GM18505 (cell line): ENCODE measurements around the gene BCL2L11.

ENCODE experiments used
- ATAC-seq: cut with Tn5 transposase; IDR thresholded peaks from one replicate; pipeline ENCODE4 v1.9.1; 2021; ENCODE audit not compliant: unreplicated experiment
- POLR2A ChIP-seq: IDR thresholded peaks from 4 replicates; pipeline ENCODE4 v1.6.1; 2011; ENCODE audit warnings: borderline replicate concordance; ENCODE audit not compliant: insufficient read depth, insufficient read length; ENCODE audit errors: extremely low read depth

The BCL2L11 gene

DNA sequence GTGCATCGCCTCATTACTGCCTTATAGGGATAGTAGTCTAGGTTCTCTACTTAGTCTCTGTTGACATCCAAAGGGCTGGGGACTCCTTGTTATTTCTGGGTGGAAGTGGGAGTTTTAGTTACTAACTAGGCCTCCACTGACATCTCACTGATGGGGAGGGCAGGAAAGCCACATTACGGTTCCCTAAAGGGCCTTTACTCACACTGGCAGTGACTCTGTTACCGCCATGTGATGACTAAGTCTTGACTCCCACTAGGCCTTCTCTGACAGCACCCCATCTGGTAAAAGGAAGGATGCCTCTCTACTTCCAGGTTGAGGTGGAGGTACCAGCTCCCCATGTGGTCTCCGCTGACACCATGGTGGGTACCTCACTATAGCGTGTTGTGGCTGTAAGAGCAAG lies 14.0 kb upstream of the BCL2L11 start:
- no peak for TF ChIP-seq POLR2A
- ATAC-seq: no peak

DNA sequence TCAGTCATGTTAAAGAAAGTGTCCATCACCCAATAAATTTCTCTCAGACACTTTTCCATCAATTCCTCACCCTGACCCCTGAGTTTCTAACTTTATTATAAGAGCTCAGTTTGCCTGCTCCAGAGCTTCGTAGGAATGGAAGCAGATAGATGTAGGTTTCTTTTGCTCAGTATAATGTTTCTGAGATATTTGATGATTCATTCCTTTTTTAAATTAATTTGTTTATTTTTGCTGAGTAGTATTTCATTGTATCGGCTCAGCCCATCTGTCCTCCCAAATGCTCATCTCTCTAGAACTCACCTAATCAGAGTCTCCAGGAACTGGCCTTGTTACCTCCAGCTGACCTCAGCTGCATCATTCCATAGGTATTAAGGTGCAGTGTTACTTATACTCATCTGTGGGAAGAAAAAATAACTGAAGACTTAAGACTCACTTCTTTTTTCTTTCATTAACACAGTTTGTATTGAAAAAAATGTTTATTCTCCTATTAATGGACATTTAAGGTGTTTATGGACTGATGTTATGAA lies 11.9 kb upstream of the BCL2L11 start:
- no peak for ATAC-seq
- TF ChIP-seq POLR2A: no peak

DNA sequence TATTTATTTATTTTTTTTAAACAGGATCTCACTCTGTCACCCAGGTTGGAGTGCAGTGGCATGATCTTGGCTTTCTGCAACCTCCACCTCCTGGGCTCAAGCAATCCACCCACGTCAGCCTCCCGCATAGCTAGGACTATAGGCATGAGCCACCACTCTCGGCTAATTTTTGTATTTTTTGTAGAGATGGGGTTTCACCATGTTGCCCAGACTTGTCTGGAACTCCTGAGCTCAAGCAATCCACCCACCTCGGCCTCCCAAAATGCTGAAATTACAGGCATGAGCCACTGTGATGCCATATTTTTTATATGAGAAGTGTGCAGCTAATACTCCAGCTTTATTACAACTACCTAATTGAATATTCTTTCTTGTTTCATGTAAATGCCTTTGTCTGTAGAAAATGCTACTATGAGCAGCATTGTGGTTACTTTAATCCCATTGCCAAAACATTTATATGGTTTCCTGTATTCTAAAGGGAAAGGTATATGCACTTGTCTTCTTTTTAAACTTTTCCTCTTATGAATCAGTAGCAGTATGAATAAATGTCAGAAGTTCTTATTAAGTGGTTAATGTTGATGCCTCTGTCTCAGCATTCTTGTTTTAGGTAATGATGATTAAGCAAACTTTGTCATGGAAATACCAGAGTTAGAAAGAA lies 9.5 kb upstream of the BCL2L11 start:
- ATAC-seq: no peak
- no peak for TF ChIP-seq POLR2A

DNA sequence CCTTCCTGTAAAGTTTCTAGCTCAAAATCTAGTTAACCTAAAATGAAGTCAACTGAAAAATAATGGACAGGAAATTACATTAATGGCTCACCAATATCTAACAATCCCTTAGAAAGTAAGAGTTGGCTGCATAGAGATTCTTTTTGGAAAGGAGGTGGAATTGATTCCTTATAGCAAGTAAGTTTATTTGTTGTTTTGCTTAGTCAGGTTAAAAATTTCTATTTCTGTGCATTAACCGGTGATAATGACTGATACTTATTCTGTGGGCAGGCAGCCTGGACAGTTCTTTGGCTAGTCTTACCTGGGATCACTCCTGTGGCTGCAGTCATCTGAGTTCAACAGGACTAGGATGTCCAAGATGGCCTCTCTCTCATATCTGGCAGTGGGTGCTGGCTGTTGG lies 6.9 kb upstream of the BCL2L11 start:
- TF ChIP-seq POLR2A: no peak
- ATAC-seq: no peak

DNA sequence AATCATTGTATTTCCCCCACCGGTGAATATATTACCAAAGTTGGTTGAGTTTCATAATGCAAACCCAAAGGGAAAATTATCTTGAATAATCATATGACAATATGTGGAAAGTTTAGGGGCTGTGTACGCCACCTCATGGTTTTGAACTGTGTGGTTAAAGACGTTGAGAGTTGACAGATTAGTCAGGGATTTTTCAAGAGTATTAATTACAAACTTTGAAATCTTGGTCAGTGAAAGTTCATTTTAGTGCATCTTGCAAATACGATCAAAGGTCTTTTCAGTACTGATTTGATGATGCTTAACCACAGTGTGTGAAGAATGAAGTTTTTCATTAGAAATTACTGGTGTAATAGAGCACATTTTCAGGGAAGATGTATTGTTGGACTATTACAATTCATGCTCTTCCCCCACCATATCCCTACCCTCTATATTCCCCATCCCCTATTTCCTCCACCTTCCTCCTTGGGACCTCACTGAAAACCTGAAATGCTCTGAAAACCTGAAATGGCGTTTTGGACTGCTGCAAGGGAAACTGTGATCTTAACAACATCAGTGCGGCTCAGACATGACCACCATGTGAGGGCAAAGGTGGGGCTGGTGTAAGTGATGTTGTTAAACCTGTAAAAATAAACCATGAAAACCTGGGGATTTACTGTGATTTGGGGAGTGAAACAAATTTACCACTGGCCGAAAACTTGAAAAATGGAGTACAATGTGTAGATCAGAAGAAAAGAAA lies 4.5 kb upstream of the BCL2L11 start:
- no peak for TF ChIP-seq POLR2A
- no peak for ATAC-seq

DNA sequence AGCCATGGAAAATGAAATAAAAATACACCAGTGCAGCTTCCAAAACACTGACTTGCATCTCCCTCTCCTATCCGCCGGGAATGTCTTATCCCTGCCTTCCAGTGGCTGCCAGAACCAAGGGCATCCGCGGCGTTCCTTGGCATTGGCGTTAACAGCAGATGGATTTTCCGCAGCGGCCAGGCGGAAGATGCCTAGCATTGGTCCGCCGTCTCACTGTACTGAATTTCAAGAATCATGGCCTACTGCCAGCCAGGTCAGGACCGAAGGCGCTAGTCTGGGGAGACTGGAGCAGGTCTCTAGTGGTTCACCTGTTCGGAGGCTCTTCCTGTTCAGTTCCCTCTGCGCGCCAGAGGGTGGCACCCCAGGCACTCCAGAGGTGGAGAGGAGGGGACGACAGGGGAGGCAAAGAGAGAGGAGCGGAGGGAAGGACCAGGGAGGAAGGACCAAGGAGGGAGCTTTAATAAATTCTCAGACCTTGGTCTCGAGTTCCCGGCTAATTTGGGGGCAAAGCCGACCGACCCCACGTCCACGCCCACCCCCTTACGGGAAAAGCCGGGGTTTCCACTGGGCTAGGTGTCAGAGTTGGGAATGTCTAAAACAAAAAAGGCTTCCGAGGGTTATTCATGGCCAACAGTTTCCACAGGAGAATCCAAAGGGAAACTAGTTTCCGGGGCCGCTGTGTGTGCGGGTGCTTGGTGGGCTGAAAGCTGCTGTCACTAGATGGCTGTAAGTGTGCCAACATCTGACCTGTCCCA lies 3.7 kb upstream of the BCL2L11 start:
- ATAC-seq: peak; percentile 28
- no peak for TF ChIP-seq POLR2A

DNA sequence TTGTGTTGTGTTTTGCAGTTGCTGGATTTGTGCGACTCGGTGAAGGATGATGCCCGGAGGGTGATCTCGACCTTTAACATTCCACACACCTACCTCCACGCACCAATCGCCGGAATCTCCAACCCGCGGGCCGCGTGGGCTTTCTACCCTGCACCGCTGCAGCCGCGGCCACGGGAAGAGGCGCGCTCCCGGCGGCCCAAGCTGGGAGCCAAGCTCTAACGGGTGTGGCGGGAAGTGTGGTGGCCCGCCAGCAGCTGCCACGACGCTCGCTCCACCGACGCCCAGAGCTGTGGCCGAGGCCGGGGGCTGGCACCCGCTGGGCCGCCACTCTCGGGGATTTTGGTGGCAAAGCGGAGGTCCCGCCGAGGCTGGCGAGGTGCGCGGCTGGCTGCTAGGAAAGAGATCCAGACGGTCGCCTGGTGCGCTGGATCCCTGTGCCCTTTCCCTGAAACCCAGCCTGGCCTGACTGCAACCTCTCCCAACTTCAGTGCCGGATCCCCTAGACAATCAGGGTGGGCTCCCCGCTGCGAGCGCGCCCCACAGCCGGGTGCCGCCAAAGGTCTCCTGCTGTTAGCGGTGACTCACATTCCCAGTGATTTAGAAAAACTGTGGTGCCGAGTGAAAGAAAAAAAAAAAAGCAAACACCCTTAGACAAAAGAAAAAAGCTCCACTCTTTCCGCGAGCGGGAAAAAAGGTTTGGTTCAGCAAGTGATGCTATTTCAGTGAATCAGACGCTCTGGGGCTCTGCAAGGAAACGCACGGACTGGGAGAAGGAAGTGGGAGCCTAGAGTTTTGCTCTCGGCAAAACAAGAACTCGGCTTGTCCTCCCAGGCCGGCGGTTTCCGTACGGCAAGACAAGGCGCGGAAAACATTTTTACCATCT lies 2.9 kb upstream of the BCL2L11 start:
- no peak for ATAC-seq
- no peak for TF ChIP-seq POLR2A

DNA sequence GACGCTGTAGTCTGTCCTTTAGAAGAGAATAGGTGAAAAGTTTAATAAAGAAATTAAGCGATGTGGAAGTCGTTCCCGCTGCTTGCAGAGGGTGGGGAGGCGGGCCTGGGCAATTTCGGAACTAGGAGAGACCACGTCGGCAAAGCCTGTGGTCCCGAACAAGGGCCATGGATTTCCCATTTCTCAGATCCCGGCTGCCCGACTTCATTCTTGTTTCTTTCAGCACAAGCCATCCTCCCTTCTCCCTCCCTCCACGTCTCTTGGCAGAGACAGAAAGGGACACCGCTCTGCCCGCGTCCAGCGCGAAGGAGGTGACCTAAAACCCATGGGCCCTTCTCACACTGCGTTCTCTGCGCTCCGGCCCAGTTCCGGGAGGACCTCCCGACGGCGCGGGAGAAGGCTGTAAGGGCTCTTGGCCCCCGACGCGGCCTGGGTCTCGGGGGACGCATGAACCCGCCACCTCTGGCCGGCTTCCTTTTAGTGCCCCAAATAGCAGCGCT lies 2.2 kb upstream of the BCL2L11 start:
- ATAC-seq: no peak
- no peak for TF ChIP-seq POLR2A

DNA sequence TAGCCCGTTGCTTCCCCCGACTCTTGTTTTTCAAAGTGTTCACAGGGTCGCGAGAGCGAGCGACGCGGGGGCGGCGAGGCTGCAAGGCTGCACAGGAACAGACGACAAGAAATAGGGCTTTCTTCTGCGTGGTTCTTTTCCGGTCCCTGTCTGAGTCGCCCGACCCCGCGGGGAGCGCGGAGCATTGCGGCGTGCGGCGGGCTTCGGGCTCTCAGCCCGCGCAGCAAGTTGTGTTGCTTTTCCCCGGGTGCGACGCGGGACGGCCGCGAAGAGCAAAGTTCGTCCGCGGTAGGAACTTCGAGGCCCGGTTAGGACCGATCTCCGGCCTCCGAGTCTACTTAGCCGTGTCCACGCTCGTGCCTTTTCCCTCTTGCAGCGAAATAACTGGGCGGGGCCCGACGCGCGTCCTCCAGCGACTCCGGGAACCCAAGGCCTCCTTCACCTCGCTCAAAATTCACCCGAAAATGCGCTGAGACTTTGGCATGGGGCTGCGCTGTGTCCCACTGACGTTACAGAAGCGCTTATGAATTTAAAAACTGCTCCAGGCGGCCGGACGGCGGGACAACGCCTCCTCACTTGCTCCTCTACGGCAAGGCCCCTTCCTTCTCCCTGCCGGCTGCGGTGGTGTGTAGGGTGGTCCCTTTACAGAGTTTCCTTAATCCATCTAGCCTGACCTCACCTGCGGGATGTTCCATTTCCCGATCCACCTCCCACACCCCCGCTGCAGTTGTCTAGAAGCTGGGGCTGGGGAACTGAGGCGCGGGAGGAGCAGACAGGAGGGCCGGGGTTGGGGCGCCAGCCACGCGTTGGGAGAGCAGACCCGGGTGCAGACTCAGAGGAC lies 1.5 kb upstream of the BCL2L11 start:
- TF ChIP-seq POLR2A: no peak
- no peak for ATAC-seq

DNA sequence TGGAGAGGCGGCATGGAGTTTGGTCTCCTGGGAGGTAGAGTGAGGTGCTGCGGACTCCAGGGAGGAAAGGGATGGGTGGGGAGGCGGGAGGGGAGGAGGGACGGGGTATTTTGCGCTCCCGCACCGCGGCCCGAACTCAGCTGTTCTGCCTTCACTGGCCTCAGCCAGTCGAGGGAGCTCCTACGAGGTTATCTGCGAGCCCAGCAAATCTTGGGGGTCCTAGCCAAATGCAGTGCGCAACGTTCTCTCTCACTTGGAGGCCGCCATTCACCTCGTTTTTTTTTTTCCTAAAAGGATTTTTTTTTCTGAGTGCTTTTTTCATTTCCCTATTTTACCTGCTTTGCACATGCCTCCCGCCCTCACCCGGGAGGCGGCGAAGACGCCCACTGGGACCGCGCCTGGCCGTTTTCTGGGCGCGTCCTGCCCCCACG lies 877 bp upstream of the BCL2L11 start:
- ATAC-seq: no peak
- no peak for TF ChIP-seq POLR2A

DNA sequence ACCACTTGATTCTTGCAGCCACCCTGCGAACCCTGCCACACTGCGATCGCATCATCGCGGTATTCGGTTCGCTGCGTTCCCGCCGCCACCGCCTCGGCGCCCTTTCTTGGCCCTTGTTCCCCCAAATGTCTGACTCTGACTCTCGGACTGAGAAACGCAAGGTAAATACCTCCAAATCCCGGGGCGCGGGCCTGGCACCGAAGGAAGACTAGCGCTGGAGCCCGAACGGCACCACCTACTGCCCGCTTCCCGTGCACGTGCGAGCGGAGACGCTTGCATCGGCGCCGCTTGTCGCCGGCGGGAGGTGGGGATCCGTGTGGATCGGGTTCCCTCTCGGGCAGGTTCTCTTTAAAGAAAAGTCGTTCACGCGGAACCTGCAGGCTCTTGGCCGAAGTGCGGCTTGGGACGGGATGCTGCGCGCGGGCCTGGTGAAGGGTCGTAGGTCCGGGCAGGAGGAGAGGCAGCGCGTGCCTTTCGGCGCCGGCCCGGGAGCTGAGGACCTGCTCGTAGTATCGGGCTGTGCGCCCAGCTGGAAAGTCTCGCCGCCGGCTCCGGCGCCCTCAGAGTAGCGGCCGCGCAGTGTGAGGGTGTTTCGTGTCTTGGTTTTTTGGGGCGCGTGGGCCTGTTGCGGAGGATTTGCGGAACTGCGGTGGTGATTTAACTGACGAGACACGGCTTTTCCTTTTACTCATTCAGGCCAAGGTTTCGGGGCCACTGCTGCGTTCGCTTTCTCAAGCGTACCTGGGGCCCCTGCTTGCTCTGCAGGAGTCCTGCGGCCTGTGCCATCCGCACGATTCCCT lies 514 bp downstream of the BCL2L11 start:
- no peak for ATAC-seq
- TF ChIP-seq POLR2A: no peak
